CD4-positive, alpha-beta T cell treated with Interleukin-17A for 1 hour (primary cell): ENCODE results near the gene NUP85.
"Not testable (repeated sequence)": the region's sequence is repeated elsewhere in the genome, so short reads cannot be mapped to it uniquely, and the experiment has no call there.

Source experiments
- DNase-seq: peaks from one replicate; pipeline ENCODE4 v3.0.0-alpha.2; 2020

NUP85 gene

GRCh38 chr17:75241502-75241901 lies 36.0 kb downstream of the NUP85 start:
- no peak for DNase-seq

GRCh38 chr17:75241996-75242460 lies 36.5 kb downstream of the NUP85 start:
- no peak for DNase-seq

- DNase-seq: peak; percentile 69
These were observed 37.1 kb downstream of the NUP85 start for GRCh38 chr17:75242461-75243042.

GRCh38 chr17:75244133-75244866 lies 38.8 kb downstream of the NUP85 start:
- DNase-seq: peak; percentile 10

- DNase-seq: no peak
These were observed 39.5 kb downstream of the NUP85 start for GRCh38 chr17:75245011-75245410.

- DNase-seq: no peak
These were observed 40.9 kb downstream of the NUP85 start for GRCh38 chr17:75246404-75246803.

- no peak for DNase-seq
These were observed 44.1 kb downstream of the NUP85 start for GRCh38 chr17:75249564-75249963.

- peak; percentile 59 for DNase-seq
These were observed 44.6 kb downstream of the NUP85 start for GRCh38 chr17:75250009-75250471.

GRCh38 chr17:75252039-75252816 lies 46.7 kb downstream of the NUP85 start:
- no peak for DNase-seq

- DNase-seq: not testable (repeated sequence)
These were observed 50.6 kb downstream of the NUP85 start for GRCh38 chr17:75255954-75256698.

GRCh38 chr17:75257228-75257627 lies 51.7 kb downstream of the NUP85 start:
- not testable (repeated sequence) for DNase-seq

- peak; percentile 69 for DNase-seq
These were observed 55.3 kb downstream of the NUP85 start for GRCh38 chr17:75260641-75261335.

- peak; percentile 96 for DNase-seq
These were observed 56.0 kb downstream of the NUP85 start, which contains the start of the genes GGA3 and MRPS7 for GRCh38 chr17:75261336-75262111. Gene GGA3 (minus strand): TSS chr17:75261606. CDS start chr17:75261587, 19 bp downstream. Gene MRPS7 (plus strand): TSS chr17:75261879. CDS start chr17:75261901, 22 bp downstream.

GRCh38 chr17:75262112-75262606 lies 56.7 kb downstream of the NUP85 start:
- DNase-seq: no peak

- no peak for DNase-seq
These were observed 57.6 kb downstream of the NUP85 start for GRCh38 chr17:75263055-75263454.

GRCh38 chr17:75265614-75266315 lies 60.3 kb downstream of the NUP85 start:
- no peak for DNase-seq

- no peak for DNase-seq
These were observed 61.1 kb downstream of the NUP85 start for GRCh38 chr17:75266316-75267152.

GRCh38 chr17:75267153-75267410 lies 61.6 kb downstream of the NUP85 start:
- no peak for DNase-seq

GRCh38 chr17:75267411-75268232 lies 62.1 kb downstream of the NUP85 start:
- DNase-seq: no peak
